ENCODE results near the gene CARS1.

- TF ChIP-seq CTCF (IDR thresholded peaks at IDR 0.05; ENCODE audit: low read length): no peak
- TF ChIP-seq EZH2 (optimal IDR thresholded peaks at IDR 0.05; ENCODE audit: low read depth, low read length): no peak
These were observed 56.9 kb downstream of the CARS1 start for GRCh38 chr11:3000032-3000961.
